WTC11 (cell line): ENCODE data around the gene KIF19. TPM values are rescaled to one million over a fixed set of nuclear protein-coding genes. Genes with fewer than 3 reads are reported as not detected.

ENCODE experiments used
- ATAC-seq: fragments of 200-7000 bp; cut with Tn5 transposase; 2 replicates; pipeline ENCODE4 v1.10.0; 2021; ENCODE audit warnings: mild to moderate bottlenecking, moderate library complexity
- CTCF ChIA-PET: fragments of 300-600 bp; sonication (Branson Sonifier 250); formaldehyde crosslinking; loops from one replicate; lab custom pipeline; 2021; ENCODE audit warnings: antibody characterized with exemption; lab: Charles Lee
- POLR2A ChIA-PET: fragments of 350-600 bp; sonication (Branson Sonifier 250); formaldehyde crosslinking; loops from one replicate; lab custom pipeline; 2021; ENCODE audit warnings: antibody characterized with exemption; lab: Charles Lee
- DNase-seq: peaks from one replicate; pipeline ENCODE4 v3.0.0; 2021; ENCODE audit warnings: low spot score
- H3K27ac Mint-ChIP-seq: 2 replicates; pipeline ENCODE4 v1.8.0; 2021; ENCODE audit warnings: mixed read lengths
- H3K27me3 Mint-ChIP-seq: 2 replicates; pipeline ENCODE4 v1.8.0; 2021; ENCODE audit warnings: low read depth, mild to moderate bottlenecking, moderate library complexity, mixed read lengths
- H3K36me3 Mint-ChIP-seq: 2 replicates; pipeline ENCODE4 v1.8.0; 2021; ENCODE audit warnings: mixed read lengths
- H3K4me1 Mint-ChIP-seq: 2 replicates; pipeline ENCODE4 v1.8.0; 2022; ENCODE audit warnings: mixed read lengths
- H3K4me3 Mint-ChIP-seq: 2 replicates; pipeline ENCODE4 v1.8.0; 2021; ENCODE audit warnings: mild to moderate bottlenecking, moderate library complexity, mixed read lengths
- H3K9me3 Mint-ChIP-seq: 2 replicates; pipeline ENCODE4 v1.8.0; 2021; ENCODE audit warnings: mixed read lengths
- FOXK1 ChIP-seq: sonication (generic); formaldehyde crosslinking; IDR thresholded peaks from 2 replicates; pipeline ENCODE4 v1.8.0; 2022; ENCODE audit warnings: mild to moderate bottlenecking, moderate library complexity, missing genetic modification reagents
- NFE2L1 ChIP-seq: sonication (generic); formaldehyde crosslinking; IDR thresholded peaks from 2 replicates; pipeline ENCODE4 v1.8.1; 2023; ENCODE audit warnings: missing genetic modification reagents
- SOX15 ChIP-seq: fragments of 250-450 bp; sonication (Bioruptor Pico); IDR thresholded peaks from 2 replicates; pipeline ENCODE4 v1.9.0; 2021; ENCODE audit warnings: mild to moderate bottlenecking
- ZNF423 ChIP-seq: fragments of 250-450 bp; sonication (Bioruptor Pico); IDR thresholded peaks from 2 replicates; pipeline ENCODE4 v2.1.2; 2022; ENCODE audit warnings: mild to moderate bottlenecking, moderate library complexity
- total RNA-seq: library from RNA; stranded (reverse); gene quantifications from 3 replicates; pipeline ENCODE4 v1.2.3, GENCODE V29; 2021
- TF ChIP-seq, protein P1 (sequence below): sonication (generic); formaldehyde crosslinking; IDR thresholded peaks from 2 replicates; pipeline ENCODE4 v1.8.0; 2022; ENCODE audit warnings: missing genetic modification reagents
- TF ChIP-seq, protein P2 (sequence below): sonication (generic); formaldehyde crosslinking; conservative IDR thresholded peaks from 2 replicates; pipeline ENCODE4 v1.8.1; 2022; ENCODE audit warnings: mild to moderate bottlenecking, missing genetic modification reagents
- TF ChIP-seq, protein P3 (sequence below): sonication (generic); formaldehyde crosslinking; IDR thresholded peaks from 2 replicates; pipeline ENCODE4 v1.8.0; 2022; ENCODE audit warnings: mild to moderate bottlenecking, missing genetic modification reagents
- TF ChIP-seq, protein P4 (sequence below): fragments of 250-450 bp; sonication (Bioruptor Pico); IDR thresholded peaks from 2 replicates; pipeline ENCODE4 v1.8.0; 2021; ENCODE audit warnings: mild to moderate bottlenecking
- TF ChIP-seq, protein P5 (sequence below): fragments of 250-450 bp; sonication (Bioruptor Pico); conservative IDR thresholded peaks from 2 replicates; pipeline ENCODE4 v1.9.0; 2021; ENCODE audit warnings: mild to moderate bottlenecking
- TF ChIP-seq, protein P6 (sequence below): sonication (generic); formaldehyde crosslinking; IDR thresholded peaks from 2 replicates; pipeline ENCODE4 v1.8.0; 2023; ENCODE audit warnings: missing genetic modification reagents
- TF ChIP-seq, protein P7 (sequence below): fragments of 200-600 bp; IDR thresholded peaks from 2 replicates; pipeline ENCODE4 v1.8.0; 2022; ENCODE audit warnings: antibody characterized with exemption

Gene KIF19
- total RNA-seq, 1 experiment from 2014 or later, result 0.44 TPM

DNA sequence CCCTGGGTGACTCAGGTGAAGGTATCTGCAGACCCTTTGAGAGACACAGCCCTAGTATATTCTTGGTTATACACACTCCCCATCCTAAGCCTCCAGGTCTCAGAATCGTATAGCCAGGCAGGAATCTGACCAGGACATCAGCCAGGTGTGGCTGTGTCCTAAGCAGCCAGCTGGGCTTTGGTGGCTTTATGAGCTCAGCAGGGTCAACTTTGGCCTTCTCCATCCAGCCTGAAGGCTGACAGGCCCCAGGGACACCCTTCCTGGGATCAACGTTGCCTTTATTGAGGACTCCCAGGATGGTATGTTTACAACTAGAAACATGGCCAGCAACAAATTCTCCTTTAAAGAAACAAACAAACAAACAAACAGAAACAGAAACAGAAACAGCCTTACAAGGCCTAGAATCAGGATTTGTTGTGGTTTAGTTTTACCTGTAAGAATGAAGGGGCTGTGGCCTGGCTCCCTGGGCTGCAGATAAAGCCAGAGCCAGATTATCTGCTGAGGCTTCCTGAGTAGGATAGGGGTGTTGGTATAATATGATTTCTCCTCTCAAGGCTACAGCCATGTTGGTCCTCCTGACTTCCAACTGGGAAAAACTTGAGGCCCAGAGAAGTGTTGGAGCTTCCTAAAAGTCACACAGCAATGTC, 8.5 kb downstream of the KIF19 start (continued):
- TF ChIP-seq, protein P1, sequence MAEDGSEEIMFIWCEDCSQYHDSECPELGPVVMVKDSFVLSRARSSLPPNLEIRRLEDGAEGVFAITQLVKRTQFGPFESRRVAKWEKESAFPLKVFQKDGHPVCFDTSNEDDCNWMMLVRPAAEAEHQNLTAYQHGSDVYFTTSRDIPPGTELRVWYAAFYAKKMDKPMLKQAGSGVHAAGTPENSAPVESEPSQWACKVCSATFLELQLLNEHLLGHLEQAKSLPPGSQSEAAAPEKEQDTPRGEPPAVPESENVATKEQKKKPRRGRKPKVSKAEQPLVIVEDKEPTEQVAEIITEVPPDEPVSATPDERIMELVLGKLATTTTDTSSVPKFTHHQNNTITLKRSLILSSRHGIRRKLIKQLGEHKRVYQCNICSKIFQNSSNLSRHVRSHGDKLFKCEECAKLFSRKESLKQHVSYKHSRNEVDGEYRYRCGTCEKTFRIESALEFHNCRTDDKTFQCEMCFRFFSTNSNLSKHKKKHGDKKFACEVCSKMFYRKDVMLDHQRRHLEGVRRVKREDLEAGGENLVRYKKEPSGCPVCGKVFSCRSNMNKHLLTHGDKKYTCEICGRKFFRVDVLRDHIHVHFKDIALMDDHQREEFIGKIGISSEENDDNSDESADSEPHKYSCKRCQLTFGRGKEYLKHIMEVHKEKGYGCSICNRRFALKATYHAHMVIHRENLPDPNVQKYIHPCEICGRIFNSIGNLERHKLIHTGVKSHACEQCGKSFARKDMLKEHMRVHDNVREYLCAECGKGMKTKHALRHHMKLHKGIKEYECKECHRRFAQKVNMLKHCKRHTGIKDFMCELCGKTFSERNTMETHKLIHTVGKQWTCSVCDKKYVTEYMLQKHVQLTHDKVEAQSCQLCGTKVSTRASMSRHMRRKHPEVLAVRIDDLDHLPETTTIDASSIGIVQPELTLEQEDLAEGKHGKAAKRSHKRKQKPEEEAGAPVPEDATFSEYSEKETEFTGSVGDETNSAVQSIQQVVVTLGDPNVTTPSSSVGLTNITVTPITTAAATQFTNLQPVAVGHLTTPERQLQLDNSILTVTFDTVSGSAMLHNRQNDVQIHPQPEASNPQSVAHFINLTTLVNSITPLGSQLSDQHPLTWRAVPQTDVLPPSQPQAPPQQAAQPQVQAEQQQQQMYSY (CRISPR knock-in tag), result no peak
- TF ChIP-seq, protein P2, sequence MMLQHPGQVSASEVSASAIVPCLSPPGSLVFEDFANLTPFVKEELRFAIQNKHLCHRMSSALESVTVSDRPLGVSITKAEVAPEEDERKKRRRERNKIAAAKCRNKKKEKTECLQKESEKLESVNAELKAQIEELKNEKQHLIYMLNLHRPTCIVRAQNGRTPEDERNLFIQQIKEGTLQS (CRISPR knock-in tag), result no peak
- TF ChIP-seq NFE2L1 (CRISPR knock-in tag), result no peak
- TF ChIP-seq, protein P3, sequence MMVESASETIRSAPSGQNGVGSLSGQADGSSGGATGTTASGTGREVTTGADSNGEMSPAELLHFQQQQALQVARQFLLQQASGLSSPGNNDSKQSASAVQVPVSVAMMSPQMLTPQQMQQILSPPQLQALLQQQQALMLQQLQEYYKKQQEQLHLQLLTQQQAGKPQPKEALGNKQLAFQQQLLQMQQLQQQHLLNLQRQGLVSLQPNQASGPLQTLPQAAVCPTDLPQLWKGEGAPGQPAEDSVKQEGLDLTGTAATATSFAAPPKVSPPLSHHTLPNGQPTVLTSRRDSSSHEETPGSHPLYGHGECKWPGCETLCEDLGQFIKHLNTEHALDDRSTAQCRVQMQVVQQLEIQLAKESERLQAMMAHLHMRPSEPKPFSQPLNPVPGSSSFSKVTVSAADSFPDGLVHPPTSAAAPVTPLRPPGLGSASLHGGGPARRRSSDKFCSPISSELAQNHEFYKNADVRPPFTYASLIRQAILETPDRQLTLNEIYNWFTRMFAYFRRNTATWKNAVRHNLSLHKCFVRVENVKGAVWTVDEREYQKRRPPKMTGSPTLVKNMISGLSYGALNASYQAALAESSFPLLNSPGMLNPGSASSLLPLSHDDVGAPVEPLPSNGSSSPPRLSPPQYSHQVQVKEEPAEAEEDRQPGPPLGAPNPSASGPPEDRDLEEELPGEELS (CRISPR knock-in tag), result no peak
- TF ChIP-seq FOXK1 (CRISPR knock-in tag), result no peak
- TF ChIP-seq SOX15 (CRISPR knock-in tag), result no peak
- no peak for TF ChIP-seq ZNF423 (CRISPR knock-in tag)

DNA sequence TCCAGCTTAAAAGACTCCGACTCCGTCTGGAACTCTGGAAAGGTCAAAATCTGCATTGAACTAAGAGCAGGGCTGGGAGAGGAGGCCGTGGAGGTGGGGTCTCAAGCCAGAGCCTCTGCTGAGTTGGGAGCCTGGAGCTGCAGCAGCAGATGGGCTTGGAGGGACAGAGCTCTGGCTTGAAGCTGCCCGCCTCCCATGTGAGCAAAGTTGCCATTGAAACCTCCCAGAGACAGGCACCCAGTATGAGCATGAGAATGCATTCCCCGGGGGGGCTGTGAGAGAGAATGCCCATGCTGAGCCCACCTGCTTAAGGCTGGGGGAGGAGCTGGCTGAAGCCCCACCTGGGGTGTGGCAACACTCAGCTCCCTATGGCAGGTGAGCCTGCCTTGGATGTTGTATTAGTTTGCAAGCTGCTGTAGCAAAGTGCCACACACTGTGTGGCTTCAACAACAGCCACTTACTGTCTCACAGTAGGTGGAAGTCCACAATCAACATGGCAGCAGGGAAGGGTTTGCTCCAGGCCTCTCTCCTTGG, 9.6 kb downstream of the KIF19 start:
- no peak overlapping the region for H3K27ac Mint-ChIP-seq
- peaks cover 15% of the 10 kb centered on the region for H3K4me1 Mint-ChIP-seq
- H3K9me3 Mint-ChIP-seq, result peaks cover 6% of the 10 kb centered on the region; the same call in 1 of the 2 replicates
- POLR2A ChIA-PET, result no interaction called here
- H3K36me3 Mint-ChIP-seq, result 0 out of 2 replicates have a peak, but pooled peaks cover 3% of the 10 kb centered on the region
- no peak overlapping the region for H3K4me3 Mint-ChIP-seq
- CTCF ChIA-PET, result interaction anchor here (0.8 to 4.8 kb wide), 10 partner anchors 17 to 75 kb away, joined by 3 to 28 read pairs (median 4); partner anchors contain the start of genes BTBD17 and GPR142
- TF ChIP-seq, protein P4, sequence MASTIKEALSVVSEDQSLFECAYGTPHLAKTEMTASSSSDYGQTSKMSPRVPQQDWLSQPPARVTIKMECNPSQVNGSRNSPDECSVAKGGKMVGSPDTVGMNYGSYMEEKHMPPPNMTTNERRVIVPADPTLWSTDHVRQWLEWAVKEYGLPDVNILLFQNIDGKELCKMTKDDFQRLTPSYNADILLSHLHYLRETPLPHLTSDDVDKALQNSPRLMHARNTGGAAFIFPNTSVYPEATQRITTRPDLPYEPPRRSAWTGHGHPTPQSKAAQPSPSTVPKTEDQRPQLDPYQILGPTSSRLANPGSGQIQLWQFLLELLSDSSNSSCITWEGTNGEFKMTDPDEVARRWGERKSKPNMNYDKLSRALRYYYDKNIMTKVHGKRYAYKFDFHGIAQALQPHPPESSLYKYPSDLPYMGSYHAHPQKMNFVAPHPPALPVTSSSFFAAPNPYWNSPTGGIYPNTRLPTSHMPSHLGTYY (CRISPR knock-in tag), result no peak
- peak; percentile 98 for TF ChIP-seq ZNF423 (CRISPR knock-in tag)
- TF ChIP-seq, protein P5, sequence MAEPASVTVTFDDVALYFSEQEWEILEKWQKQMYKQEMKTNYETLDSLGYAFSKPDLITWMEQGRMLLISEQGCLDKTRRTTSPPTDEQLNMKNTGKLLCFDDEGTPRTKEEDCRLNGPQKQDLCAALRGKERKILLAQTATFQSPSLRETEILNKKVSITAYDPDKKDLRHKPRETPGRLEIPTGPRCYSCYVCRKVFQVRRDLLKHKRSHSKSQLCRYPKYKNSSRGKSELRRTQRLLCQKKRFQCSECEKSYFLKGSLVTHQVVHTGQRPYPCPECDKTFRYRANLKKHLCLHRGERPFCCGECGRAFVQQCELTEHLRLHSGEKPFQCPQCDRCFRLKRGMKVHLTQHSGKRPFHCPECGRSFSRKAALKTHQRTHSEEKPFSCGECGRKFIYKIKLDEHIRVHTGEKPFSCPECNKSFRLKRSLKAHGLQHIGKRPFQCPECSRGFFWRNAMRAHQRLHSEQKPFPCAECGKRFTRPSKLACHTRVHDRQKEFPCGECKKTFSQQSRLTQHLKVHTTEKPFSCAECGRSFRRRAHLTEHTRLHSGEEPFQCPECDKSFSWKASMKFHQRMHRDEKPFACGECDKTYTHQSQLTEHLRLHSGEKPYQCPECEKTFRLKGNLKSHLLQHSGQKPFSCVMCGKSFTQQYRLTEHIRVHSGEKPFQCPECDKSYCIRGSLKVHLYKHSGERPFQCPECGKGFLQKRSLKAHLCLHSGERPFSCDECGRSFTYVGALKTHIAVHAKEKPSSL (CRISPR knock-in tag), result no peak
- TF ChIP-seq, protein P6, sequence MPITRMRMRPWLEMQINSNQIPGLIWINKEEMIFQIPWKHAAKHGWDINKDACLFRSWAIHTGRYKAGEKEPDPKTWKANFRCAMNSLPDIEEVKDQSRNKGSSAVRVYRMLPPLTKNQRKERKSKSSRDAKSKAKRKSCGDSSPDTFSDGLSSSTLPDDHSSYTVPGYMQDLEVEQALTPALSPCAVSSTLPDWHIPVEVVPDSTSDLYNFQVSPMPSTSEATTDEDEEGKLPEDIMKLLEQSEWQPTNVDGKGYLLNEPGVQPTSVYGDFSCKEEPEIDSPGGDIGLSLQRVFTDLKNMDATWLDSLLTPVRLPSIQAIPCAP (CRISPR knock-in tag), result no peak
- TF ChIP-seq, protein P7, sequence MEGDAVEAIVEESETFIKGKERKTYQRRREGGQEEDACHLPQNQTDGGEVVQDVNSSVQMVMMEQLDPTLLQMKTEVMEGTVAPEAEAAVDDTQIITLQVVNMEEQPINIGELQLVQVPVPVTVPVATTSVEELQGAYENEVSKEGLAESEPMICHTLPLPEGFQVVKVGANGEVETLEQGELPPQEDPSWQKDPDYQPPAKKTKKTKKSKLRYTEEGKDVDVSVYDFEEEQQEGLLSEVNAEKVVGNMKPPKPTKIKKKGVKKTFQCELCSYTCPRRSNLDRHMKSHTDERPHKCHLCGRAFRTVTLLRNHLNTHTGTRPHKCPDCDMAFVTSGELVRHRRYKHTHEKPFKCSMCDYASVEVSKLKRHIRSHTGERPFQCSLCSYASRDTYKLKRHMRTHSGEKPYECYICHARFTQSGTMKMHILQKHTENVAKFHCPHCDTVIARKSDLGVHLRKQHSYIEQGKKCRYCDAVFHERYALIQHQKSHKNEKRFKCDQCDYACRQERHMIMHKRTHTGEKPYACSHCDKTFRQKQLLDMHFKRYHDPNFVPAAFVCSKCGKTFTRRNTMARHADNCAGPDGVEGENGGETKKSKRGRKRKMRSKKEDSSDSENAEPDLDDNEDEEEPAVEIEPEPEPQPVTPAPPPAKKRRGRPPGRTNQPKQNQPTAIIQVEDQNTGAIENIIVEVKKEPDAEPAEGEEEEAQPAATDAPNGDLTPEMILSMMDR, result no peak
- DNase-seq (no peak), ATAC-seq (no peak)
- H3K27me3 Mint-ChIP-seq, result no peaks in the 10 kb centered on the region
